Activated T-helper 17 cell treated with anti-CD3 and anti-CD28 coated beads, Interleukin-2, amount 50 U/mL, for 72 hours (primary cell): ENCODE measurements around the gene FHOD3. TPM values are rescaled to one million over a fixed set of nuclear protein-coding genes. Genes with fewer than 3 reads are reported as not detected.

ENCODE experiments used
- ATAC-seq: fragments of 150-1000 bp; cut with Tn5 transposase; replicated peaks from 2 replicates; pipeline ENCODE4 v1.10.0; 2021; ENCODE audit warnings: mild to moderate bottlenecking, moderate library complexity
- H3K27ac Mint-ChIP-seq: one replicate; pipeline ENCODE4 v1.8.0; 2022; ENCODE audit warnings: mixed read lengths
- H3K27me3 Mint-ChIP-seq: one replicate; pipeline ENCODE4 v1.8.0; 2022; ENCODE audit warnings: mixed read lengths
- H3K36me3 Mint-ChIP-seq: one replicate; pipeline ENCODE4 v1.8.0; 2022; ENCODE audit warnings: low read depth, mild to moderate bottlenecking, mixed read lengths
- H3K4me1 Mint-ChIP-seq: one replicate; pipeline ENCODE4 v1.8.0; 2022; ENCODE audit warnings: mixed read lengths
- H3K4me3 Mint-ChIP-seq: one replicate; pipeline ENCODE4 v1.8.0; 2022; ENCODE audit warnings: mild to moderate bottlenecking, mixed read lengths
- H3K9me3 Mint-ChIP-seq: one replicate; pipeline ENCODE4 v1.8.0; 2022; ENCODE audit warnings: mixed read lengths
- total RNA-seq, 2 donors: library from RNA; stranded (reverse); gene quantifications; one replicate each; pipeline ENCODE4 v1.2.3, GENCODE V29; 2022

The FHOD3 gene
- total RNA-seq, 2 donors from 2014 or later = not detected

- no peak overlapping the region for H3K27ac Mint-ChIP-seq
- H3K4me1 Mint-ChIP-seq = no peaks in the 10 kb centered on the region
- no peak for ATAC-seq
- H3K27me3 Mint-ChIP-seq = peaks cover 44% of the 10 kb centered on the region
- H3K4me3 Mint-ChIP-seq = no peak overlapping the region
- H3K9me3 Mint-ChIP-seq = no peaks in the 10 kb centered on the region
- no peaks in the 10 kb centered on the region for H3K36me3 Mint-ChIP-seq
Observed at GRCh38 chr18:36304723-36305122, 7.2 kb downstream of the FHOD3 start.

GRCh38 chr18:36305375-36305774 lies 7.9 kb downstream of the FHOD3 start:
- H3K36me3 Mint-ChIP-seq = no peaks in the 10 kb centered on the region
- H3K27ac Mint-ChIP-seq = no peak overlapping the region
- peaks cover 40% of the 10 kb centered on the region for H3K27me3 Mint-ChIP-seq
- no peaks in the 10 kb centered on the region for H3K9me3 Mint-ChIP-seq
- H3K4me1 Mint-ChIP-seq = no peaks in the 10 kb centered on the region
- no peak overlapping the region for H3K4me3 Mint-ChIP-seq
- no peak for ATAC-seq

GRCh38 chr18:36307513-36307912 lies 10.0 kb downstream of the FHOD3 start:
- Mint-ChIP-seq H3K4me1 (no peaks in the 10 kb centered on the region), H3K36me3 (no peaks in the 10 kb centered on the region), H3K27me3 (peaks cover 47% of the 10 kb centered on the region), H3K27ac (no peak overlapping the region), H3K4me3 (no peak overlapping the region), H3K9me3 (no peaks in the 10 kb centered on the region)
- no peak for ATAC-seq

- Mint-ChIP-seq H3K27me3 (peaks cover 36% of the 10 kb centered on the region), H3K27ac (no peak overlapping the region), H3K9me3 (no peaks in the 10 kb centered on the region), H3K4me3 (no peak overlapping the region), H3K4me1 (no peaks in the 10 kb centered on the region), H3K36me3 (no peaks in the 10 kb centered on the region)
- no peak for ATAC-seq
Observed at GRCh38 chr18:36308711-36309435, 11.4 kb downstream of the FHOD3 start.

GRCh38 chr18:36309436-36310391 lies 12.2 kb downstream of the FHOD3 start:
- no peak overlapping the region for H3K27ac Mint-ChIP-seq
- H3K27me3 Mint-ChIP-seq = peaks cover 31% of the 10 kb centered on the region
- no peak for ATAC-seq
- no peak overlapping the region for H3K4me3 Mint-ChIP-seq
- no peaks in the 10 kb centered on the region for H3K9me3 Mint-ChIP-seq
- H3K36me3 Mint-ChIP-seq = no peaks in the 10 kb centered on the region
- H3K4me1 Mint-ChIP-seq = no peaks in the 10 kb centered on the region

- H3K27ac Mint-ChIP-seq = no peak overlapping the region
- no peaks in the 10 kb centered on the region for H3K36me3 Mint-ChIP-seq
- H3K9me3 Mint-ChIP-seq = no peaks in the 10 kb centered on the region
- no peak overlapping the region for H3K4me3 Mint-ChIP-seq
- no peak for ATAC-seq
- H3K4me1 Mint-ChIP-seq = no peaks in the 10 kb centered on the region
- peaks cover 29% of the 10 kb centered on the region for H3K27me3 Mint-ChIP-seq
Observed at GRCh38 chr18:36311026-36311570, 13.6 kb downstream of the FHOD3 start.

- no peak overlapping the region for H3K27ac Mint-ChIP-seq
- H3K36me3 Mint-ChIP-seq = no peaks in the 10 kb centered on the region
- H3K27me3 Mint-ChIP-seq = peaks cover 26% of the 10 kb centered on the region
- no peak for ATAC-seq
- H3K4me1 Mint-ChIP-seq = no peaks in the 10 kb centered on the region
- H3K4me3 Mint-ChIP-seq = no peak overlapping the region
- no peaks in the 10 kb centered on the region for H3K9me3 Mint-ChIP-seq
Observed at GRCh38 chr18:36312806-36313395, 15.4 kb downstream of the FHOD3 start.

GRCh38 chr18:36314098-36314497 lies 16.6 kb downstream of the FHOD3 start:
- Mint-ChIP-seq H3K4me3 (no peak overlapping the region), H3K9me3 (peaks cover 4% of the 10 kb centered on the region), H3K27me3 (peaks cover 29% of the 10 kb centered on the region), H3K4me1 (no peaks in the 10 kb centered on the region), H3K27ac (no peak overlapping the region), H3K36me3 (no peaks in the 10 kb centered on the region)
- no peak for ATAC-seq

GRCh38 chr18:36314754-36315153 lies 17.2 kb downstream of the FHOD3 start:
- Mint-ChIP-seq H3K36me3 (no peaks in the 10 kb centered on the region), H3K4me3 (no peak overlapping the region), H3K27me3 (peaks cover 30% of the 10 kb centered on the region), H3K27ac (no peak overlapping the region), H3K4me1 (no peaks in the 10 kb centered on the region), H3K9me3 (peaks cover 7% of the 10 kb centered on the region)
- no peak for ATAC-seq

GRCh38 chr18:36315736-36316135 lies 18.2 kb downstream of the FHOD3 start:
- peaks cover 32% of the 10 kb centered on the region for H3K27me3 Mint-ChIP-seq
- ATAC-seq = no peak
- no peak overlapping the region for H3K27ac Mint-ChIP-seq
- peaks cover 10% of the 10 kb centered on the region for H3K9me3 Mint-ChIP-seq
- no peaks in the 10 kb centered on the region for H3K36me3 Mint-ChIP-seq
- H3K4me1 Mint-ChIP-seq = no peaks in the 10 kb centered on the region
- no peak overlapping the region for H3K4me3 Mint-ChIP-seq

GRCh38 chr18:36316246-36316645 lies 18.7 kb downstream of the FHOD3 start:
- H3K4me1 Mint-ChIP-seq = no peaks in the 10 kb centered on the region
- no peak for ATAC-seq
- no peak overlapping the region for H3K27ac Mint-ChIP-seq
- H3K9me3 Mint-ChIP-seq = peaks cover 10% of the 10 kb centered on the region
- peaks cover 27% of the 10 kb centered on the region for H3K27me3 Mint-ChIP-seq
- H3K36me3 Mint-ChIP-seq = no peaks in the 10 kb centered on the region
- no peak overlapping the region for H3K4me3 Mint-ChIP-seq

- Mint-ChIP-seq H3K36me3 (no peaks in the 10 kb centered on the region), H3K27ac (no peak overlapping the region), H3K27me3 (peaks cover 27% of the 10 kb centered on the region), H3K4me3 (no peak overlapping the region), H3K4me1 (no peaks in the 10 kb centered on the region), H3K9me3 (peaks cover 10% of the 10 kb centered on the region)
- no peak for ATAC-seq
Observed at GRCh38 chr18:36321658-36322407, 24.3 kb downstream of the FHOD3 start.

- H3K4me1 Mint-ChIP-seq = no peaks in the 10 kb centered on the region
- H3K4me3 Mint-ChIP-seq = no peak overlapping the region
- H3K27ac Mint-ChIP-seq = no peak overlapping the region
- H3K9me3 Mint-ChIP-seq = peaks cover 10% of the 10 kb centered on the region
- ATAC-seq = no peak
- peaks cover 27% of the 10 kb centered on the region for H3K27me3 Mint-ChIP-seq
- no peaks in the 10 kb centered on the region for H3K36me3 Mint-ChIP-seq
Observed at GRCh38 chr18:36322408-36322728, 24.9 kb downstream of the FHOD3 start.

GRCh38 chr18:36322734-36323133 lies 25.2 kb downstream of the FHOD3 start:
- no peak for ATAC-seq
- peaks cover 10% of the 10 kb centered on the region for H3K9me3 Mint-ChIP-seq
- H3K4me3 Mint-ChIP-seq = no peak overlapping the region
- no peak overlapping the region for H3K27ac Mint-ChIP-seq
- peaks cover 27% of the 10 kb centered on the region for H3K27me3 Mint-ChIP-seq
- H3K36me3 Mint-ChIP-seq = no peaks in the 10 kb centered on the region
- no peaks in the 10 kb centered on the region for H3K4me1 Mint-ChIP-seq
